Suppressor macrophage (primary cell): ENCODE results near the gene TNFRSF18.
"Not testable (repeated sequence)": the region's sequence is repeated elsewhere in the genome, so short reads cannot be mapped to it uniquely, and the experiment has no call there.

Experiments
- DNase-seq, 4 experiments: peaks; one replicate each; pipeline ENCODE4 v3.0.0-alpha.2; 2020 to 2022

The TNFRSF18 gene

DNA sequence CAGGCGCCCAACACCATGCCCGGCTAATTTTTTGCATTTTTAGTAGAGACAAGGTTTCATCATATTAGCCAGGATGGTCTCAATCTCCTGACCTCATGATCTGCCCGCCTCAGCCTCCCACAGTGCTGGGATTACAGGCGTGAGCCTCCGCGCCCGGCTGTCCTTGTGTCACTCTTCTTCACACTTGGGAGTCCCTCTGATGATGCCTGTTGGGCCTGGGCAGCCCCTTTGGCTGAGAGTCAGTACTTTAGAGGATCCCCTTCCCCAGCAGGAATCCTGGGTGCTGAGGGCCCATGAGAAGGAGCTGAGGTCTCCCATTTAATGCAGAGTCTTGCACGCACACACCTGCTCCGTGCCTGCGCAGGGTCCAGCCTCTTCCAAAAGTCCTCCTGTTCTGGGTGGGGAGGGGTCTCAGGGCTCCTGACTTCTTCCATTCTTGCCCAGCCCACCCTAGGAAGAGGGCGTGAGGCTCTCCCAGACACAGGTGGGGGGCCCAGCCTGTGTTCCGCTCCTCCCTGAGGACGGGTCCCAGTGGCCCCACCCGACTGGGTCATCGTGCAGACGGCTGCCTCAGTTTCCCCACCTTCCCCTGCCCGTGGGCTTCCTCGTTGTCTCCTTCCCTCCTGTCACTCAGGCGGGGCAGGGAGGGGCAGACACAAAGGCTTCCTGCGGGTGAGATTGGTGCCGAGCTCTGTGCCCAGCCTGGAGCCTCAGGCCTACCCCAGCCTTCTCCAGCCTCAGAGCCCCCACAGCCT, 28.8 kb downstream of the TNFRSF18 start:
- no peak for DNase-seq

DNA sequence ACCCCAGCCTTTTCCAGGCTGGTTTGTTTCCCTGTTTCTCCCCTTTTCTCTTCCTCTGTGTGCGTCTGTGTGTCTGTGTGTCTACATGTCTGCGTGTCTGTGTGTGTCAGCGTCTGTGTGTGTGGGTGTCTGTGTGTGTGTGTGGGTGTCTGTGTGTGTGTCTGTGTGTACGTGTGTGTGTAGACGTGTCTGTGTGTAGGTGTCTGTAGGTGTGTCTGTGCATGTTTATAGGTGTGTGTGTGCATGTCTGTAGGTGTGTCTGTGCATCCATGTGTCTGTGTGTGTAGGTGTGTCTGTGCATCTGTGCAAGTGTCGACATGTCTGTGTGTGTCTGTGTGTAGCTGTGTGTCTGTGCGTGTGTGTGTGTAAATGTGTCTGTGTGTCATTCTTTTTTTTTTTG, 29.5 kb downstream of the TNFRSF18 start:
- DNase-seq = no peak

DNA sequence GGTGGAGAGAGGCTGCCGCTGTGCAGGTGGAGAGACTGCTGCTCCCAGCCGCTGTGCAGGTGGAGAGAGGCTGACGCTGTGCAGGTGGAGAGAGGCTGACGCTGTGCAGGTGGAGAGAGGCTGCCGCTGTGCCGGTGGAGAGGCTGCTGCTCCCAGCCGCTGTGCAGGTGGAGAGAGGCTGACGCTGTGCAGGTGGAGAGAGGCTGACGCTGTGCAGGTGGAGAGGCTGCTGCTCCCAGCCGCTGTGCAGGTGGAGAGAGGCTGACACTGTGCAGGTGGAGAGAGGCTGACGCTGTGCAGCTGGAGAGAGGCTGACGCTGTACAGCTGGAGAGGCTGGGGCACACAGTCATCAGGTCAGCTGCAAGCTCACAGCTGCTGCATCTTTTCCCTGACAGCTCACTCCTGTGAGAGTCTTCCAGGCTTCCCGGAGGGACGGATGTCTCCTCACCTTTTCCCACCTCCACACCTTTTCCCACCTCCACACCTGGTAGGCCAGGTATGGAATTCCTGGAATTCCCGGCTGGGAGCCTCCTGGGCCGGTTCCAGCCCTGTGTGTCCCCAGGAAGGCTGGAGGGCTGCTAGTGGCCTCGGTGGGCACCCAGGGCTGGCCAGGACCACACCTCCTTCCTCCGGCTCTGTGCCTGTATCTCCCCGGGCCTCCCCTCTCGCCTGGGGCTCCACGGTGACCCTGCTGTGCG, 30.2 kb downstream of the TNFRSF18 start:
- DNase-seq = not testable (repeated sequence)

DNA sequence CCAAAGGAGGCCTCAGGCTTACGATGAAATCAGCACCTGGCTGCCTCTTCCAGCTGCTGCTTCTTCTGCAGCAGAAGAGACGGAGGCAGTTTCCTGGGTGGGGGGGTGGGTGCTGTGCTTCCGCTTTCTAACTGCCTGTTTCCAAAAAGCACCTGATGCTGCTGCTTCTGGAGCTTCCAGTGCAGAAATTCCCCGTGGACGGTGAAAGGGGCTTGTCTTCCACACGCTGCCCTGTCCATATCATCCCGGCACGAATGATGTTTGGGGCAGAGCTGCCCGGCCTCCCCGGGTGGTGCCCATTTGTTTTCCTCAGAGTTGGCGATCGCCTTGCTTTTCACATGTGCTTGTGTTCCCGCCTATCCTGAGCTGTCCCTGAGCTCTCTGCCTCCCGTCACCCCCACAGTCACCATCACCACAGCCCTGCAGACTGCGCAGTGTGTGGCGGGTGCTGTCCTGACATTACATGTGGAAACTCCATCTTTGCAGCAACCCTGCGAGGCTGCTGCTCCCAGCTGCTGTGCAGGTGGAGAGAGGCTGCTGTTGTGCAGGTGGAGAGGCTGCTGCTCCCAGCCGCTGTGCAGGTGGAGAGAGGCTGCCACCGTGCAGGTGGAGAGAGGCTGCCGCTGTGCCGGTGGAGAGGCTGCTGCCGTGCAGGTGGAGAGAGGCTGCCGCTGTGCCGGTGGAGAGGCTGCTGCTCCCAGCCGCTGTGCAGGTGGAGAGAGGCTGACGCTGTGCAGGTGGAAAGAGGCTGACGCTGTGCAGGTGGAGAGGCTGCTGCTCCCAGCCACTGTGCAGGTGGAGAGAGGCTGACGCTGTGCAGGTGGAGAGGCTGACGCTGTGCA, 30.9 kb downstream of the TNFRSF18 start:
- DNase-seq = no peak

DNA sequence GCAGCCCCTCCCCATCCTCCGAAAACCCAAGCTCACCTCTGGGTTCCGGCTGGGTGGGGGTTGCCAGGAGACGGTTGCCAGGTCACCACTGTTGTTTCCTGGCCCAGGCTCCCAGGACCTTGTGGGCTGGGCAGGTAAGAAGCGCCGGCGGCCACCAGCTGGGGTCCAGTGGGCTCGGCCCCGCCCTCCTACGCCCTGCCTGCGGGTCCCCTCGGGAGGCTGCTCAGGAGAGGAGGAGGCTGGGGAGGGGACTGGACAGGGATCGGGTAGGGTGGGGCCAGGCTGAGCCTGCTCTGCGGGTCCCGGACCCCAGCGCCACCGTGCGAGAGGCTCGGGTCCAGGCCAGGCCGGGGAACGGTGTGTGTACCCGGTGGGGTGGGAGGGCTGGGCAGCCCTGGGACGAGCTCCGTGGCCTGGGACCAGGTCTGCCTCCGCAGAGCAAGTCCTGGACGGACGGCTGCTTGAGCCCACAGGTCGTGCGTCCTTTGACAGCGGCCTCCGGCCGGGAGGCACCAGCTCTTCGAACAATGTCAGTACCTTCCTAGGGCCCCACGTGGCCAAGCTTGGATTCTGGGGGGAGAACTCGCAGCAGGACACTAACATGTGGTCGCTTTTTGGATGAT, 32.5 kb downstream of the TNFRSF18 start, which contains the start of gene TTLL10:
Gene TTLL10 (plus strand): TSS at position 88 of the 623 bp plus-strand sequence. CDS start 5,336 bp downstream, outside the sequence.
- no peak for DNase-seq

DNA sequence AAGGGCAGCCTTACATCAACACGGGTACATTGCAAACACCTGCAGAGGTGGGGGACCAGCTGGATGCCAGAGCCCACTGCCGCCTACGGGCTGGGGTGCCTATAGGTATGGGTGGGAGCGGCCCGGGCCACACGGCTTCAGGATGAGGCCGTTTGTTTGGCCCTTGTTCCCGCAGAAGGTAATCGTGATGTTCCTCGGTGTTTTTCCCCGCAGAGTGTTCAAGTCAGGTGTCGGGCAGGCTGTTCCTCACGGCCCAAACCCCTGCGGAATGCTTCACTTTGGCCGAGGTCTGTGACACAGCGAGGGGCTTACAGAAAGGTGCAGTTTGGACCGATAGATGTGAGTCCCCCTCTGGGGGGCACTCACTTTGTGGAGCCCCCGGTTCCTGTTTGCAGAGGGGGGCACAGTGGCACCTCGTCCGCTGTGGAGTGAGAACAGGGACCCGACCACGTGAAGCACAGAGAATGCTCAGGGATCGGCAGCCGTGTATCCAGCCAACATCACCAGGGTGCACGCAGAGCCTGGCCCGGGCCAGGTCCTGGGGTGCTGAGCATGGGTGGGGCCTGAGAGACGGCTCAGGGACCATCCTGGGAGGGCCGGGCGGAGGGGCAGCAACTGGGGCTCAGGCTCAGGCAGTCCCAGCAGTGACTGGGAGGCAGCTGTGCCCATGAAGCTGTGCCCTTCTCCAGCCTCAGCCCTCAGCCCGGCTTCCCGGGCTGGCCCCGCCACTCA, 33.2 kb downstream of the TNFRSF18 start:
- no peak for DNase-seq

DNA sequence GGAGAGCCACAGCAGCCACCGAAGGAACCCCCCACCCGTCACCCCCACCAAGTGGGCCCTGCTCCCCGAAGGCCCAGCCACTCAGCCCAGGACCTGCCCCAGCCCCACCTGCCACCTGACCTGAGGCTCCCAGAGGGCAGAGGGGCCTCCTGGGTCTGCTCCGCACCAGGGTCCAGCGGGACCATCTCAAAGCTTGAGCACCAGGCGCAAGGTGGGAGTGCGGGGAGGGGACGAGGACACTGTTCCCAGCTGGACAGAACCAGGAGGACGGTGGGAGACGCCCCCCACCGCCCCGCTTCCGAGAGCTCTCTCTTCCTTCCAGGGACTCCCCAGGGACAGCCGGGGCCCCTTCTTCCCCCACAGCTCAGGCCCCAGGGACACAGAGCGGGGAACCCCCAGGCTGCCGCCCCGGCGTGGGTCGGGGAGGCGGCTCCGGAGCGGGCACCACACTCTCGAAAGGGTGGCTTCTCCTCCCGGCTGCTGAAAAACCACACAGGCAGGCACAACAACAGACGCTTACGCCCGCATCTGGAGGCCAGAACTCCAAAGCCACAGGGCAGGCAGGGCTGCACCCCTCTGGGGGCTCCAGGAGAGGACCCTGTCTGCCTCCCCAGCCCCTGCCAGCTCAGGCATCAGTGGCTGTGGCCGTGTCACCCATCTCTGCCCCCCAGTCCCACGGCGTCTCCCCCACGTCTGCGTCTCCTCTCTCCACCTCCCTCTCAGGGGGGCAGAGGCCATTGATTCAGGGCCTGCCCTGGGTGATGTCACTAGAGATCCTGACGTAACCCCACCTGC, 34.6 kb downstream of the TNFRSF18 start:
- no peak for DNase-seq

DNA sequence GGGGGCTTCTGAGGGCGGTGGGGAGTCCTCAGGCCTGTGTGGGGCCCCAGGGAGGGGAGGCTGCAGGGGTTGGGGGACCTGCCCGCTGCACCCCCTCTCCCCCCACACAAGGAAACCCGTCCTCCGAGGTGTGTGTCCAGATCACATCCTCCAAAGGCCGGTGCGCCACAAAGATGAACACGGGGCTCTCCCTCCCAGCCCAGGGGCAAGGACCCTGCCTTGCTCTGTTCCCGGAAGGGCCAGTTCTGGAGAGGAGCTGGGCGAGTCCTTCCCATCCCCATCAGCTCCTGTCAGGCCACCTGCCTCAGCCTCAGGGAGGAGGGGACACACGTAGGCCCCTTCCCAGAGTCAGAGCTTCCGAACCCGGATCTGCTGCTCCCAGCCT, 35.2 kb downstream of the TNFRSF18 start:
- DNase-seq = no peak

DNA sequence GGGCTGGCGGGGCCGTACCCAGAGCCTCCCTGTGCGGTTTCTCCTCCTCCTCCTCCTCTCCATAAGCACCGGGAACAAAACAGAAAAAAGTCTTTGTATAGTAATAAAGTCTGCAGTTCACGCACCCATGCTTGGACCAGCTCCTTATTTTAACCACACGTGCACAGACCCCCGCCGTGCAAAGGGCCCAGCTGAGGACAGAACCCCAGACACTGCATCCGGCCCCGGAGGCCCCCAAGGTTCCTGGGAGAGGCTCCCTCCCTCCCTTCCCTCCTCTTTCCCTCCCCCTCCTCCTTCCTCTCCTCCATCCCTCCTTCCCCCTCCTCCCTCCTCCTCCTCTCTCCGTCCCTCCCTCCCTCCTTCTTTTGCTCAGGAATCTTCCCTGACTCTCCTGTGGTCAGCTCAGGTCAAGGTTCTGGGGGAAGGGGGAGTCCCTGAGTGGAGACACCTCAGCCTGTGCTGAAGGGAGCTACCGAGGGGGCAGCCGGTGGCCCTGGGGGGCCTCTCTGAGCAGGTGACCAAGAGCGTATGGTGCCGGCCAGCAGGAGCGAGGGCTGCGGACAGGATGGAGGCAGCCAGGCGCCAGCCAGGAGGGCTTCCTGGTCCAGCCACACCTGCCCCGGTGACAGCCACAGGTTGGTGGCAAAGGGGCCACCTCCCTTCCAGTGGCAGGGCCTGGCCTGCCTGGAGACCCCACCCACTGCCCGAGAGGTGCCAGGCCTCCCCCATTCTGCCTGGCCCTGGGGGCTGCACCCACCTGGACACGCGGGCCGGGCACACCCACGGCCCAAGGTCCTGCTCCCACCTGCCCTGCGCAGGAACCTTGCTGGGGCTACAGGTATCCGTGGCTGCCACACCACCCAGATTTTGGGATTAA, 35.9 kb downstream of the TNFRSF18 start:
- DNase-seq = no peak

DNA sequence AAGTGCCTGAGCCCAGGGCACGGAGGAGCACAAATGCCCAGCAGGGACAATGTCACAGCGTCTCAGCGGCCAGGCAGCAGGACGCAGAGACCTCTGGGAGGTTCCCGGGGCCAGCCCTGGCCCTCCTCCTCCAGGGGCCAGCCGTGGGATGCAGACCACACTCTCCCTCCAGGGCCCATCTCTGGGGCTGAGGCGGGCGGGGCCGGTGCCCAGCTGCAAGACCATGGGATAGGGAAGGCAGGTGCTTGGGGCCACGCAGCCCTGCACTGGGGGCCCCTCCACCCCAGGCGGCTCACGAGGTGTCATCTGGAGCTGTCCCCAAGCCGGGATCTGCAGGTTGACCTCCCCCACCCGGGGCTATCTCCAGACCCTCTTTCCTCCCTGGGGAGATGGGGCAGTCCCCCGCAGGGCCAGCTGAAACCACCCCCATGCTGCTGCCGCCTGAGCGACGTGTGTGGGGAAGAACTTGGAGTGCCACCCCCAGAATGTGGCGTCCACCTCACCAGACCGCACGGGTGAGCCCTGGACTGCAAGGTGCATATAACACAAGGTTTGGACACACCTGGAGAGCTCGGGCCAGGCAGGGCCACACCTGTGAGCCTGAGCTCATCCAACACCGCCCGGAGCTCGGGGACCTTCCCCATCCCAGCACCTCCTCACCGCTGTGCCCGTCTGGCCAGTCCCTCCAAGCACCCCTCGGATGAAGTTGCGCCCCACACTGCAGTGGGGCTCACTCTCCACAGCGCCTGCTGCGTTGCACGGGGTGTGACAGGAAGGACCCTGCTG, 36.8 kb downstream of the TNFRSF18 start:
- DNase-seq = no peak

DNA sequence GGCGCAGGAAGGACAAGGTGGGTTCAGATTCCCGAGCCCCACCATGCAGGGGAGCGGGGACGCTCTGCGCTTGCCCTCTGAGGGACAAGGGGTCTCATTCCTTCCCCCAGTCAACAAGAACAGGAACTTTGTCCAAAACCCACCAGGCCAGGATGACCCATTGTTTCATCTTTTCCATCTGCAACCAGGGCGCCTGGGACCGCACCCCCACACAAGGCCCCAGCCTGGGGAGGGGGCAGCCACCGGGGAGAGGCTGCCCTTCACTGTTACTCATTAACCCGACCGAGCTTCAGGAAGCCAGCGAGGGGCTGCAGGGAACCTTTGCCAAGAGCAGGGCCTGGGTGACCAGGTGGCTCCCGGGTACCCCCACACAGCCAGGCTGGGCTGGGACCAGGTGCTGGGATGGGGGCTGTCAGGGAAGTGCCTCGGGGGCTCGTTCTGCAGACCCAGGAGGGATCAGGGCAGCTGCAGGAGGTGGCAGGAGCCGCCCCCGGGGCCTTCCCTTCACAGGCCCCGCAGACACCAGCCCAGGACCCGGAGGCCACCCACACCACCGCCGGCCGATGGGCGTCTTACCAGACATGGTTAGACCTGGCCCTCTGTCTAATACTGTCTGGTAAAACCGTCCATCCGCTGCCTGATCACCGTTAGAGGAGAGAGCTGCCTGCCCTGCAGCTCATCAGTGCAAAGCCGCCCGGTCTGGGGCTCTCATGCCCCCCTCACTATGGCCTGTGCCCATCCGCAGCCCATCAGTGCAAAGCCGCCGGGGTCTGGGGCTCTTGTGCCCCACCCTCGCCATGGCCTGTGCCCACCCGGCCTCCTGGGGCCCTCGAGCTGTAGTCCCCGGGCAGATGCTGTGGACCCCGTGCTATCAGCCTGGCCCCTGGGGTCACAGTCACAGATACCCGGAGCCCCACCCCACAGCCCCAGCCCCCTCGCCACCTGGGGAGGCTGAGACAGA, 37.7 kb downstream of the TNFRSF18 start:
- no peak for DNase-seq

DNA sequence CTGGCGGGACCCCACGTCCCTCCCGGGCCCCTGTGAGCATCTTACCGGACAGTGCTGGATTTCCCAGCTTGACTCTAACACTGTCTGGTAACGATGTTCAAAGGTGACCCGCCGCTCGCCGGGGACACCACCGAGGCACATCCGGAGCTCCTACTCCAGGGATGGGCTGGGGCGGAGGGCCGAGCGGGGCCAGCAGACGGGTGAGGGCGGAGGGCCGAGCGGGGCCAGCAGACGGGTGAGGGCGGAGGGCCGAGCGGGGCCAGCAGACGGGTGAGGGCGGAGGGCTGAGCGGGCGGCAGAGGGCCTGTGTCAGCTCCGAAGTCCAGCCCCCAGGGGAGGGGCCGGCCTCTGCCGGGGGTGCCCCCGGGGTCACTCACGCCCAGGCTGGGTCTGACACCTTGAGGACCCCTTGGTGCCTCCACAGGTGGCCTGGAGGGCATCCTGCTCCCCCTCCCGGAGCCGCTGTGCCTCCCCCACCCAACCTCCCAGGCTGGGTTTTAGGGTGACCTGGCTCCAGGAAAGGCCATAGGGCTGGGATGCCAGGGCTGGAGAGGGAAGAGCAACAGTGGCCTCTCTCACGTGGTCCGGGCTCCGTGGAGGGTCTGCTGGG, 38.4 kb downstream of the TNFRSF18 start:
- DNase-seq = no peak

DNA sequence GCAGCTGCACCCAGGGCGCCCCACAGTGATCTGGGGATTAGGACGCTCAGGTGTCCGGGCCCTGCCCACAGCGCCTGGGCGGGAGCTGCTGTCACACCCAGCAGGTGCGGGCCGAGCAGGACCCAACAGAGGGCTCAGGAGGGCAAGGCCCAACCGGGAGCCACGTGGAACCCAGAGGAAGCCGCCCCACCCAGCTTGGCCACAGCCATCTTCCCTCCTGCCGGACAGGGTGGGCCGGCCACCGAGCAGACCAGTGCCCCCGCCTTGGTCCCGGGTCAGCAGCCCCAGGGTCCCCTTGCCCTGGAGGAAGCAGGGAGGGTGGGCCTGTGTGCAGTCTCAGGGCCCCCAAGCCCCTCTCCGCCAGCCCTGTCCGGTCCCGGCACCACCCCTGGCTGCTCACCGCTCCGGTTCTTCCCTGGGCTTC, 39.0 kb downstream of the TNFRSF18 start:
- DNase-seq = no peak

DNA sequence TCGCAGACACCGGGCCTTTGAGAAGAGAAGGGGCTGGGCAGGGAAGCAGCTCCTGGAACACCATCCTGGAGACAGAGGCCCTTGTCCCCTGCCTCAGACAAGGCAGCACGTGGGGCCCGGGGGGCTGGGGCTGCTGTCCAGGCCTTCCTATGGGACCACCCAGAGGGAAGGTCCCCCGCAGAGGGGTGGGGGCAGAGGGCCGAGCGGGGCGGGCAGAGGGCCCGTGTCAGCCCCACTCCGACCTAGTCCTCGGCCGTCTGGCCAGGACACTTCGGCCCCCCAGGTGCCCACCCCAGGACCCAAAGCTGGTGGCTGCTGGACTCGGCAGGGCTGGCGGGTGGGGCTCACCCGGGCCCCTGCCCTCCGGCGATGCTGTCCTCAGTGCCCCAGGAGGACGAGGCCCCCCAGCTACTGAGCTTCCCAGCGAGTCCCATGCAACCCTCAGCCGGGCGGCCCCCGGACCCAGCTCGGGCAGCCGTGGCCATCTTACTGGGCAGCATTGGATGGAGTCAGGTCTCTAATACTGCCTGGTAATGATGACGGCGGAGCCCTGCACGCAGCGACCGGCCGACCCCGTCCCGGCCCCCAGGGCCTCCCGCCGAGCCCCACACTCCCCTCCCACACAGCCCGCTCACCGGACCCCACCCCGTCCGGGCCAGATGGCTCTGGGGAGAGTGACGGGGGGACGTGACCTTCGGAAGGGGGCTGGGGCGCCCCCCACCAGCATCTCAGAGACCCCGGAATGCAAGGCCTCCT, 39.6 kb downstream of the TNFRSF18 start:
- DNase-seq = no peak

DNA sequence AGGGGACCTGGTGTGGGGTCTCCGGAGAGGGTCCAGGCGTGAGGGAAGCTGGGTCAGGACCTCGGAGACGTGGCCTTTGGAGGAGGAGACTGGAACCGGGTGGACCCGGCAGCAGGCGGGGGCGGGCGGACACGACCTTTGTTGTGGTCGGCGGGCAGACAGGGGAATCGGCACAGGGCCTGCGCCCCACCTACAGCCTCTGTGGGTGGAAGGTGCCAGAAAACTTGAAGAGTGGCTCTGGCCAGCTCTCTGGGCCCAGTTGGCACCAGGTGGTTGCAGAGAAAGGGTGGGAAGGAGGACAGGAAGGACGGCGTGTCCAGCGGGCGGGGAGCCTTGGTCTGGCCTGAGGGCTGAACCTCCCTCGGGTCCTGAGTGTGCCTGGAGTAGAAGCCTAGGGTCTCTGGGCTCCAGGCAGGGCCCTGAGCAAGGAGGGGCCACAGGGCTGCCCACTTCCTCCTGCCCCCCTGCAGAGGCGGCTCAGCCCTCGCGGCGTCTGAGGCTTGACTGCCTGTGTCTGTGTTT, 40.4 kb downstream of the TNFRSF18 start:
- DNase-seq = no peak

DNA sequence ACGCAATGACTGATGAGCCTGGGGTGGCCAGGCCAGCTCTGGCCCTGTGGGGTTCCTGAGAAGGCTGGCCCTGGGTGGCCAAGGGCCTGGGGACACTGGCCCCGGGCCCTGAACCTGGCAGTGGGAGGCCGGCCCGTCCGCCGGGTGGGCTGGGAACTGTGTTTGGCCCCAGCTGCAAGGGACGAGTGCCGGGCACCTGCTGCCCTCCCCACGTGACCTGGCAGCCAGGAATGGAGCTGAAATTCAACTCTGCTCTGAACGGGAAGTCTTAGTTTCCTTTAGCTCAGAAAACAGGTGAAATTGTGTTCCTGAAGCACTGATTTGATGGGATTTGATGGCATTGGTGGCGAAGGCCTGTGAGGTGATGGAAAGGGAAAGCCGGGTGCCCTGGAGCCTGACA, 40.9 kb downstream of the TNFRSF18 start:
- no peak for DNase-seq
